Natural killer cell (primary cell): ENCODE results near the gene TTC36. TPM values are rescaled to one million over a fixed set of nuclear protein-coding genes. Genes with fewer than 3 reads are reported as not detected.

Source experiments
- ATAC-seq, 3 donors: fragments of 150-1000 bp in 2 of 3; fragments of 200-7000 bp in 1 of 3; cut with Tn5 transposase; 1 replicate in 1 of 3; 2 replicates in 2 of 3; pipeline ENCODE4 v1.10.0; 2021; ENCODE audit warnings: mild to moderate bottlenecking in 2 of 3, moderate library complexity in 2 of 3
- DNase-seq, 2 donors: peaks; one replicate each; pipeline versions ENCODE4 v3.0.0 to v3.0.0-alpha.2; 2013 to 2021; ENCODE audit warnings: mixed read lengths in 1 of 2
- H3K27ac ChIP-seq: one replicate; pipeline ENCODE4 v1.5.1; 2013; ENCODE audit warnings: mild to moderate bottlenecking, low read length
- H3K27me3 ChIP-seq: one replicate; pipeline ENCODE4 v1.6.1; 2013; ENCODE audit warnings: low read length; ENCODE audit not compliant: control insufficient read depth, insufficient read depth
- H3K36me3 ChIP-seq: one replicate; pipeline ENCODE4 v1.6.1; 2013; ENCODE audit warnings: low read length; ENCODE audit not compliant: control insufficient read depth, insufficient read depth
- H3K4me1 ChIP-seq: one replicate; pipeline ENCODE4 v1.6.1; 2013; ENCODE audit warnings: low read length; ENCODE audit not compliant: control insufficient read depth, insufficient read depth
- H3K4me3 ChIP-seq: one replicate; pipeline ENCODE4 v1.5.1; 2013; ENCODE audit warnings: low read length
- H3K9me3 ChIP-seq: one replicate; pipeline ENCODE4 v1.6.1; 2013; ENCODE audit warnings: low read length; ENCODE audit not compliant: control insufficient read depth, insufficient read depth
- H3K27ac Mint-ChIP-seq, 2 donors: one replicate each; pipeline ENCODE4 v1.8.0; 2022; ENCODE audit warnings: mild to moderate bottlenecking in 2 of 2, mixed read lengths in 2 of 2, moderate library complexity in 1 of 2
- H3K27me3 Mint-ChIP-seq, 2 donors: one replicate each; pipeline ENCODE4 v1.8.0; 2022; ENCODE audit warnings: low read depth in 2 of 2, mixed read lengths in 2 of 2
- H3K36me3 Mint-ChIP-seq: one replicate; pipeline ENCODE4 v1.8.0; 2022; ENCODE audit warnings: mixed read lengths
- H3K4me1 Mint-ChIP-seq, 2 donors: one replicate each; pipeline ENCODE4 v1.8.0; 2022; ENCODE audit warnings: mixed read lengths in 2 of 2
- H3K4me3 Mint-ChIP-seq: one replicate; pipeline ENCODE4 v1.8.0; 2022; ENCODE audit warnings: mild to moderate bottlenecking, moderate library complexity, mixed read lengths
- H3K9me3 Mint-ChIP-seq, 2 donors: one replicate each; pipeline ENCODE4 v1.8.0; 2022; ENCODE audit warnings: mixed read lengths in 2 of 2
- CTCF ChIP-seq: fragments of 200-600 bp; IDR thresholded peaks from one replicate; pipeline ENCODE4 v1.8.0; 2022; ENCODE audit warnings: antibody characterized with exemption
- whole genome bisulfite sequencing: methylation state at CpG from one replicate; pipeline ENCODE4 v1.1.7; 2013; ENCODE audit warnings: missing lambda C conversion rate; ENCODE audit not compliant: insufficient coverage; 5-methylcytosine and 5-hydroxymethylcytosine counted together
- intact Hi-C: fragments of 100-400 bp; cut with micrococcal nuclease; formaldehyde crosslinking; loops from one replicate; pipeline ENCODE4 v1.14.2; 2022
- total RNA-seq, 4 donors: library from RNA; stranded (reverse); fragments of 120-200 nt in 1 of 4; gene quantifications; one replicate each; pipeline versions ENCODE4 v1.2.3 to v1.2.4, GENCODE V29; 2013 to 2022

The TTC36 gene
- total RNA-seq, 3 donors from 2014 or later (not counting 1 experiment from before 2014, with no cell fraction given), result 0.43 TPM; not detected in 2

- intact Hi-C loops, result no loop called here
- Mint-ChIP-seq H3K27me3 (no peaks in the 10 kb centered on the region), H3K36me3 (no peaks in the 10 kb centered on the region), H3K4me1 (peaks cover 10 to 11% of the 10 kb centered on the region in 2 donors), H3K4me3 (no peak overlapping the region), H3K27ac (no peak overlapping the region), H3K9me3 (no peaks in the 10 kb centered on the region)
- no peaks in the 10 kb centered on the region for H3K36me3 ChIP-seq
- no peak for TF ChIP-seq CTCF
- H3K27me3 ChIP-seq, result no peaks in the 10 kb centered on the region
- ATAC-seq (no peak), DNase-seq (no peak)
- peaks cover 12% of the 10 kb centered on the region for H3K4me1 ChIP-seq
- no peak overlapping the region for H3K27ac ChIP-seq
- H3K4me3 ChIP-seq, result no peak overlapping the region
- WGBS, result 90% methylated on average over 8 of the region's 9 CpGs
- H3K9me3 ChIP-seq, result no peaks in the 10 kb centered on the region
These were observed 8.0 kb downstream of the TTC36 start for GRCh38 chr11:118535261-118535660.

- Mint-ChIP-seq H3K4me1 (peaks cover 3 to 4% of the 10 kb centered on the region in 2 donors), H3K9me3 (no peaks in the 10 kb centered on the region), H3K4me3 (no peak overlapping the region), H3K27me3 (no peaks in the 10 kb centered on the region), H3K27ac (no peak overlapping the region), H3K36me3 (no peaks in the 10 kb centered on the region)
- Histone ChIP-seq H3K36me3 (no peaks in the 10 kb centered on the region), H3K9me3 (no peaks in the 10 kb centered on the region), H3K4me1 (peaks cover 4% of the 10 kb centered on the region), H3K27me3 (no peaks in the 10 kb centered on the region), H3K27ac (no peak overlapping the region), H3K4me3 (no peak overlapping the region)
- ATAC-seq (no peak), DNase-seq (no peak)
- intact Hi-C loops, result loop anchor here (1.0 kb wide), 1 partner anchor 30 kb away; no protein-coding TSS in a partner anchor
- no peak for TF ChIP-seq CTCF
- 95% methylated on average over 5 of the region's 5 CpGs for WGBS
These were observed 9.5 kb downstream of the TTC36 start for GRCh38 chr11:118536726-118537125.

- no peaks in the 10 kb centered on the region for H3K4me1 Mint-ChIP-seq
- H3K27ac Mint-ChIP-seq, result no peak overlapping the region
- Histone ChIP-seq H3K9me3 (no peaks in the 10 kb centered on the region), H3K4me3 (no peak overlapping the region), H3K4me1 (no peaks in the 10 kb centered on the region), H3K27me3 (no peaks in the 10 kb centered on the region), H3K27ac (no peak overlapping the region), H3K36me3 (no peaks in the 10 kb centered on the region)
- no peaks in the 10 kb centered on the region for H3K36me3 Mint-ChIP-seq
- H3K27me3 Mint-ChIP-seq, result no peaks in the 10 kb centered on the region
- no peaks in the 10 kb centered on the region for H3K9me3 Mint-ChIP-seq
- no peak for DNase-seq
- H3K4me3 Mint-ChIP-seq, result no peak overlapping the region
- no peak for ATAC-seq
- WGBS, result 92% methylated on average over 5 of the region's 6 CpGs
- TF ChIP-seq CTCF, result no peak
- intact Hi-C loops, result no loop called here
These were observed 10.2 kb downstream of the TTC36 start for GRCh38 chr11:118537409-118537980.

GRCh38 chr11:118544010-118544646 lies 16.9 kb downstream of the TTC36 start:
- Mint-ChIP-seq H3K27ac (no peak overlapping the region), H3K4me3 (no peak overlapping the region), H3K36me3 (no peaks in the 10 kb centered on the region), H3K4me1 (no peaks in the 10 kb centered on the region), H3K9me3 (no peaks in the 10 kb centered on the region), H3K27me3 (no peaks in the 10 kb centered on the region)
- WGBS, result 96% methylated on average over 6 of the region's 8 CpGs
- DNase-seq (no peak), ATAC-seq (no peak)
- Histone ChIP-seq H3K4me1 (no peaks in the 10 kb centered on the region), H3K27me3 (no peaks in the 10 kb centered on the region), H3K4me3 (no peak overlapping the region), H3K27ac (no peak overlapping the region), H3K9me3 (no peaks in the 10 kb centered on the region), H3K36me3 (peaks cover 8% of the 10 kb centered on the region)
- TF ChIP-seq CTCF, result no peak
- intact Hi-C loops, result no loop called here
